Measurements from ENCODE around the gene DLGAP4. TPM values are rescaled to one million over a fixed set of nuclear protein-coding genes. Genes with fewer than 3 reads are reported as not detected.

The DLGAP4 gene
- polyA plus RNA-seq, 1 of the 3 experiments (the other 2 are of a cell fraction) = 31.2 TPM

- TF ChIP-seq EP300 (IDR thresholded peaks at IDR 0.05; ENCODE audit: borderline replicate concordance in 1 of 2, low read depth in 1 of 2, low read length in 1 of 2) (no peak), YY1 (IDR thresholded peaks at IDR 0.05; ENCODE audit: low read depth) (no peak), PBX3 (IDR thresholded peaks at IDR 0.05) (no peak), ELF1 (IDR thresholded peaks at IDR 0.05) (no peak), GABPA (IDR thresholded peaks at IDR 0.05; ENCODE audit: low read depth) (no peak)
- no peak overlapping the region for H3K27ac ChIP-seq (ENCODE audit: low read depth in 2 of 2, low read length in 1 of 2)
- H3K4me2 ChIP-seq = no peak overlapping the region
- DNase-seq = no peak
- POLR2A ChIA-PET = no interaction called here
- H3K4me1 ChIP-seq (ENCODE audit: control insufficient read depth in 1 of 2, insufficient read depth in 2 of 2, low read depth in 1 of 2, low read length in 1 of 2) = peaks cover 0 to 4% of the 10 kb centered on the region in 2 experiments; a peak in 1 of 4 replicates
- H3K9me2 ChIP-seq = no peaks in the 10 kb centered on the region
- H4K20me1 ChIP-seq (ENCODE audit: insufficient read depth) = no peaks in the 10 kb centered on the region
- WGBS (ENCODE audit: low lambda C conversion rate) = 89% methylated on average over 11 of the region's 14 CpGs
- no peak overlapping the region for H3K9ac ChIP-seq
- no peak overlapping the region for H2AFZ ChIP-seq (ENCODE audit: low read depth)
- H3K4me3 ChIP-seq (ENCODE audit: low read depth in 2 of 2, low read length in 1 of 2) = no peak overlapping the region
- H3F3A ChIP-seq (replicated peaks; ENCODE audit: insufficient read depth) = peaks cover 8% of the 10 kb centered on the region
- peaks cover 15 to 42% of the 10 kb centered on the region in 2 experiments for H3K36me3 ChIP-seq (replicated peaks in 1 of 2; ENCODE audit: control insufficient read depth in 1 of 2, insufficient read depth in 2 of 2, low read length in 1 of 2)
- H3K79me2 ChIP-seq (ENCODE audit: insufficient read depth) = peaks cover 4% of the 10 kb centered on the region; the same call in 1 of the 2 replicates
- H3K27me3 ChIP-seq (ENCODE audit: insufficient read depth) = no peaks in the 10 kb centered on the region
- CTCF ChIA-PET = no interaction called here
- no peaks in the 10 kb centered on the region for H3K9me3 ChIP-seq
These were observed 222.8 kb downstream of the DLGAP4 start for GRCh38 chr20:36528875-36529417.

- 85% methylated on average over 10 of the region's 10 CpGs for WGBS (ENCODE audit: low lambda C conversion rate)
- no peaks in the 10 kb centered on the region for H3K9me2 ChIP-seq
- no peaks in the 10 kb centered on the region for H3K9me3 ChIP-seq
- H3K36me3 ChIP-seq (replicated peaks in 1 of 2; ENCODE audit: control insufficient read depth in 1 of 2, insufficient read depth in 2 of 2, low read length in 1 of 2) = peaks cover under 1 to 15% of the 10 kb centered on the region in 2 experiments
- no peak overlapping the region for H3K4me2 ChIP-seq
- no peaks in the 10 kb centered on the region for H3K27me3 ChIP-seq (ENCODE audit: insufficient read depth)
- no peak overlapping the region for H2AFZ ChIP-seq (ENCODE audit: low read depth)
- no peaks in the 10 kb centered on the region for H3K79me2 ChIP-seq (ENCODE audit: insufficient read depth)
- H3K27ac ChIP-seq (ENCODE audit: low read depth in 2 of 2, low read length in 1 of 2) = no peak overlapping the region
- H3F3A ChIP-seq (replicated peaks; ENCODE audit: insufficient read depth) = peaks cover 8% of the 10 kb centered on the region
- H3K4me1 ChIP-seq (ENCODE audit: control insufficient read depth in 1 of 2, insufficient read depth in 2 of 2, low read depth in 1 of 2, low read length in 1 of 2) = no peaks in the 10 kb centered on the region
- H4K20me1 ChIP-seq (ENCODE audit: insufficient read depth) = no peaks in the 10 kb centered on the region
- DNase-seq = no peak
- TF ChIP-seq TEAD4 (IDR thresholded peaks at IDR 0.05; ENCODE audit: borderline replicate concordance, insufficient read depth) (no peak), ZBTB33 (IDR thresholded peaks at IDR 0.05; ENCODE audit: borderline replicate concordance, low read depth) (no peak), SIN3A (IDR thresholded peaks at IDR 0.05; ENCODE audit: borderline replicate concordance, low read depth, low read length) (no peak), RFX5 (IDR thresholded peaks at IDR 0.05; ENCODE audit: low read length) (no peak), FOXM1 (IDR thresholded peaks at IDR 0.05; ENCODE audit: low read depth) (no peak), FOXJ3 (CRISPR knock-in tag; IDR thresholded peaks at IDR 0.05) (no peak), RXRA (IDR thresholded peaks at IDR 0.05; ENCODE audit: borderline replicate concordance, low read depth) (no peak), MXI1 (IDR thresholded peaks at IDR 0.05; ENCODE audit: low read depth, low read length) (no peak), RAD21 (IDR thresholded peaks at IDR 0.05; ENCODE audit: low read length) (no peak), SMC3 (IDR thresholded peaks at IDR 0.05; ENCODE audit: low read depth, low read length) (no peak), TAF1 (IDR thresholded peaks at IDR 0.05; ENCODE audit: borderline replicate concordance, low read depth, low read length) (no peak), NRF1 (IDR thresholded peaks at IDR 0.05; ENCODE audit: low read depth, low read length) (no peak)
- TF ChIP-seq, protein P1, sequence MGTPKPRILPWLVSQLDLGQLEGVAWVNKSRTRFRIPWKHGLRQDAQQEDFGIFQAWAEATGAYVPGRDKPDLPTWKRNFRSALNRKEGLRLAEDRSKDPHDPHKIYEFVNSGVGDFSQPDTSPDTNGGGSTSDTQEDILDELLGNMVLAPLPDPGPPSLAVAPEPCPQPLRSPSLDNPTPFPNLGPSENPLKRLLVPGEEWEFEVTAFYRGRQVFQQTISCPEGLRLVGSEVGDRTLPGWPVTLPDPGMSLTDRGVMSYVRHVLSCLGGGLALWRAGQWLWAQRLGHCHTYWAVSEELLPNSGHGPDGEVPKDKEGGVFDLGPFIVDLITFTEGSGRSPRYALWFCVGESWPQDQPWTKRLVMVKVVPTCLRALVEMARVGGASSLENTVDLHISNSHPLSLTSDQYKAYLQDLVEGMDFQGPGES (IDR thresholded peaks at IDR 0.05; ENCODE audit: low read depth, low read length) = no peak
- TF ChIP-seq, protein P2, sequence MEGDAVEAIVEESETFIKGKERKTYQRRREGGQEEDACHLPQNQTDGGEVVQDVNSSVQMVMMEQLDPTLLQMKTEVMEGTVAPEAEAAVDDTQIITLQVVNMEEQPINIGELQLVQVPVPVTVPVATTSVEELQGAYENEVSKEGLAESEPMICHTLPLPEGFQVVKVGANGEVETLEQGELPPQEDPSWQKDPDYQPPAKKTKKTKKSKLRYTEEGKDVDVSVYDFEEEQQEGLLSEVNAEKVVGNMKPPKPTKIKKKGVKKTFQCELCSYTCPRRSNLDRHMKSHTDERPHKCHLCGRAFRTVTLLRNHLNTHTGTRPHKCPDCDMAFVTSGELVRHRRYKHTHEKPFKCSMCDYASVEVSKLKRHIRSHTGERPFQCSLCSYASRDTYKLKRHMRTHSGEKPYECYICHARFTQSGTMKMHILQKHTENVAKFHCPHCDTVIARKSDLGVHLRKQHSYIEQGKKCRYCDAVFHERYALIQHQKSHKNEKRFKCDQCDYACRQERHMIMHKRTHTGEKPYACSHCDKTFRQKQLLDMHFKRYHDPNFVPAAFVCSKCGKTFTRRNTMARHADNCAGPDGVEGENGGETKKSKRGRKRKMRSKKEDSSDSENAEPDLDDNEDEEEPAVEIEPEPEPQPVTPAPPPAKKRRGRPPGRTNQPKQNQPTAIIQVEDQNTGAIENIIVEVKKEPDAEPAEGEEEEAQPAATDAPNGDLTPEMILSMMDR (IDR thresholded peaks at IDR 0.05) = no peak
- TF ChIP-seq, protein P3, sequence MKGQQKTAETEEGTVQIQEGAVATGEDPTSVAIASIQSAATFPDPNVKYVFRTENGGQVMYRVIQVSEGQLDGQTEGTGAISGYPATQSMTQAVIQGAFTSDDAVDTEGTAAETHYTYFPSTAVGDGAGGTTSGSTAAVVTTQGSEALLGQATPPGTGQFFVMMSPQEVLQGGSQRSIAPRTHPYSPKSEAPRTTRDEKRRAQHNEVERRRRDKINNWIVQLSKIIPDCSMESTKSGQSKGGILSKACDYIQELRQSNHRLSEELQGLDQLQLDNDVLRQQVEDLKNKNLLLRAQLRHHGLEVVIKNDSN (IDR thresholded peaks at IDR 0.05; ENCODE audit: borderline replicate concordance, low read depth) = no peak
- POLR2A ChIA-PET = no interaction called here
- CTCF ChIA-PET = no interaction called here
- H3K9ac ChIP-seq = no peak overlapping the region
- H3K4me3 ChIP-seq (ENCODE audit: low read depth in 2 of 2, low read length in 1 of 2) = no peak overlapping the region
These were observed 226.2 kb downstream of the DLGAP4 start for GRCh38 chr20:36532388-36532787.

All from SK-N-SH (cell line).